H1 (cell line): ENCODE data around the gene ZNF641. TPM values are rescaled to one million over a fixed set of nuclear protein-coding genes. Genes with fewer than 3 reads are reported as not detected.

ENCODE experiments used
- SP2 ChIP-seq: IDR thresholded peaks from 2 replicates; pipeline ENCODE4 v1.6.1; 2012; ENCODE audit warnings: mild to moderate bottlenecking, low read length, inconsistent platforms
- polyA plus RNA-seq, 7 experiments: library from polyadenylated mRNA; depleted of rRNA in 3 of 7; stranded (reverse) in 5 of 7; unstranded in 2 of 7; fragments of >200 nt in 5 of 7; fragments of 200-250 nt in 2 of 7; gene quantifications; 1 replicate in 5 of 7; 2 replicates in 1 of 7; 4 replicates in 1 of 7; pipeline versions ENCODE4 v1.2.1 to v1.2.3, GENCODE V29; 2011 to 2013; ENCODE audit warnings: missing spikeins in 2 of 7, mixed read lengths in 2 of 7
- total RNA-seq: library from RNA; stranded (reverse); fragmentation: NEBNext Ultra II Directional; extraction: Animal tissue kit (Norgen Biotek cat#: 25700); gene quantifications from 2 replicates; pipeline ENCODE4 v1.2.1, GENCODE V29; 2021

ZNF641 gene
- total and polyA plus RNA-seq, 2 of the 8 experiments (the other 6 are each of a cell fraction or from before 2014, with no cell fraction given) = 2.4 to 6.2 TPM

DNA sequence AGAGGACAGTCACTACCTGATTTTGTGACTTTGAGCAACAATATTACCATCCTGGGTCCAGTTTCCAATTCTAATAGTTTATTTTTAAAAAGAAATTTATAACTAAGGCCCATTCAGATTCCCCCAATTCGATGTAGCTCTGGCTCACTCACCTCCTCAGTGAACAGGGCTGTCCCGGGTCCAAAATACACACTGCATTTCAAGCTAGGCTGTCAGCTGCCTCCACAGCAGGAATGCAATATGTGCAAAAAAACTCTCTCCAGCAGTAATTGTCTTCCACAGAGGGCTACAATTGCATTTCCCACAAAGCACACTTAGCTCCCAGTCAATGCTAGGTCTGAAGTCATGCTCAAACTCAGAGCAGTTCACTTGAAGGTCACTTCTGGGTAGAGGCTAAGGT lies 39.3 kb upstream of the ZNF641 start (continued):
- no peak for TF ChIP-seq SP2
